ENCODE results near the gene SNED1. TPM values are rescaled to one million over a fixed set of nuclear protein-coding genes. Genes with fewer than 3 reads are reported as not detected.

Gene SNED1
- total and polyA plus RNA-seq, 7 donors, result 0.69 to 37.1 (median 8.3) TPM

DNA sequence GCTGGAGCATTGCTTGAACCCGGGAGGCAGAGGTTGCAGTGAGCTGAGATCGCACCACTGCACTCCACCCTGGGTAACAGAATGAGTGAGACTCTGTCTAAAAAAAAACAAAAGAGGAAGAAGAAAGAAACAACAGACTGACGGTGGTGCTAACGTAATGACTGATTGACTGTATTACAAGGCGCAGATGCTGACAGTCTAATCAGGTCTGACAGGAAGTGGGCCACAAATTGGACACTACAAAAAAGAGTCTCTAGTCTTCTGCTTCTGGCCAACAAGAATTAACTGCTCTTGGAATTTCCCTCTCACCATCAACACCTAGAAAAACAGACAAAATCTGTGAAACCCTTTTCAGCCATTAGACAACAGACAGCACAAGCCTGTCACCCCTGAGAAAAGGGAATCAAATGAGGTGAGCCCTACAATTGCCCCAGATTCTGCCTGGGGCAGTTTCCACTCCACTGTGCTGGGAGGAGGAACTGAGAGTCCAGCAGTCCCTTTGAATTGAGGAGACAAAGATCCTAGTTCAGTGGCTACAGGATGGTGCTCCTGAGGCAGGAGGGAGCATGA, 43.3 kb downstream of the SNED1 start:
- Histone ChIP-seq H3K4me1 (peaks cover 0 to 6% (median 4%) of the 10 kb centered on the region in 4 donors), H3K36me3 (peaks cover 0 to 4% (median 0%) of the 10 kb centered on the region in 4 donors), H3K27me3 (peaks cover 0 to 12% (median 9%) of the 10 kb centered on the region in 3 donors), H3K9me3 (peaks cover 0 to 5% (median 0%) of the 10 kb centered on the region in 4 donors), H3K4me3 (no peak overlapping the region), H3K27ac (no peak overlapping the region)
- TF ChIP-seq POLR2A (IDR thresholded peaks at IDR 0.05), result no peak
- no peak for TF ChIP-seq POLR2AphosphoS5 (IDR thresholded peaks at IDR 0.05)
- TF ChIP-seq, protein P1, sequence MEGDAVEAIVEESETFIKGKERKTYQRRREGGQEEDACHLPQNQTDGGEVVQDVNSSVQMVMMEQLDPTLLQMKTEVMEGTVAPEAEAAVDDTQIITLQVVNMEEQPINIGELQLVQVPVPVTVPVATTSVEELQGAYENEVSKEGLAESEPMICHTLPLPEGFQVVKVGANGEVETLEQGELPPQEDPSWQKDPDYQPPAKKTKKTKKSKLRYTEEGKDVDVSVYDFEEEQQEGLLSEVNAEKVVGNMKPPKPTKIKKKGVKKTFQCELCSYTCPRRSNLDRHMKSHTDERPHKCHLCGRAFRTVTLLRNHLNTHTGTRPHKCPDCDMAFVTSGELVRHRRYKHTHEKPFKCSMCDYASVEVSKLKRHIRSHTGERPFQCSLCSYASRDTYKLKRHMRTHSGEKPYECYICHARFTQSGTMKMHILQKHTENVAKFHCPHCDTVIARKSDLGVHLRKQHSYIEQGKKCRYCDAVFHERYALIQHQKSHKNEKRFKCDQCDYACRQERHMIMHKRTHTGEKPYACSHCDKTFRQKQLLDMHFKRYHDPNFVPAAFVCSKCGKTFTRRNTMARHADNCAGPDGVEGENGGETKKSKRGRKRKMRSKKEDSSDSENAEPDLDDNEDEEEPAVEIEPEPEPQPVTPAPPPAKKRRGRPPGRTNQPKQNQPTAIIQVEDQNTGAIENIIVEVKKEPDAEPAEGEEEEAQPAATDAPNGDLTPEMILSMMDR (IDR thresholded peaks at IDR 0.05), result no peak
- no peak for TF ChIP-seq EP300 (IDR thresholded peaks at IDR 0.05)
- intact Hi-C loops (cut with DNase I), result no loop called here
- DNase-seq, result no peak
- 54 to 71% methylated on average over 5 of the region's 5 CpGs for WGBS, 2 donors

DNA sequence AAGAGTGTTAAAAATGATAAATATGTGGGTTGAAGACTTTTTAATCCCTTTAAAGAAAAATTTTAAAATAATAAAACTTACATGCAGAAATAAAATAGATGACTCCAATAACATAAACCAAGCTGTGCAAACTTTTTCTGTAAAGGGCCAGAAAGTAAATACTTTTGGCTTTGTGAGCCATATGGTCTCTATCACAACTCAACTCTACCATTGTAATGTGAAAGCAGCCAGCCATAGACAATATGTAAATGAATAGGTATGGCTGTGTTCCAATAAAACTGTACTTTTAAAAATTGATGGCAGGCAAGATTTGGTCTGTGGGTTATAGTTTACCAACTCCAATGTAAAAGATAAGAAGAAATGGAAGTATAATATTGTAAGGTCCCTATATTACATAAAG, 45.2 kb downstream of the SNED1 start:
- TF ChIP-seq, protein P1 (IDR thresholded peaks at IDR 0.05), result no peak
- TF ChIP-seq POLR2A (IDR thresholded peaks at IDR 0.05) (no peak), POLR2AphosphoS5 (IDR thresholded peaks at IDR 0.05) (no peak), EP300 (IDR thresholded peaks at IDR 0.05) (no peak)
- H3K36me3 ChIP-seq, result peaks cover 0 to 1% (median 0%) of the 10 kb centered on the region in 4 donors
- no peak overlapping the region for H3K4me3 ChIP-seq
- no peak for DNase-seq
- intact Hi-C loops (cut with DNase I), result no loop called here
- H3K4me1 ChIP-seq, result no peaks in the 10 kb centered on the region
- H3K27me3 ChIP-seq, result no peaks in the 10 kb centered on the region
- peaks cover 0 to 5% (median 0%) of the 10 kb centered on the region in 4 donors for H3K9me3 ChIP-seq
- no peak overlapping the region for H3K27ac ChIP-seq

DNA sequence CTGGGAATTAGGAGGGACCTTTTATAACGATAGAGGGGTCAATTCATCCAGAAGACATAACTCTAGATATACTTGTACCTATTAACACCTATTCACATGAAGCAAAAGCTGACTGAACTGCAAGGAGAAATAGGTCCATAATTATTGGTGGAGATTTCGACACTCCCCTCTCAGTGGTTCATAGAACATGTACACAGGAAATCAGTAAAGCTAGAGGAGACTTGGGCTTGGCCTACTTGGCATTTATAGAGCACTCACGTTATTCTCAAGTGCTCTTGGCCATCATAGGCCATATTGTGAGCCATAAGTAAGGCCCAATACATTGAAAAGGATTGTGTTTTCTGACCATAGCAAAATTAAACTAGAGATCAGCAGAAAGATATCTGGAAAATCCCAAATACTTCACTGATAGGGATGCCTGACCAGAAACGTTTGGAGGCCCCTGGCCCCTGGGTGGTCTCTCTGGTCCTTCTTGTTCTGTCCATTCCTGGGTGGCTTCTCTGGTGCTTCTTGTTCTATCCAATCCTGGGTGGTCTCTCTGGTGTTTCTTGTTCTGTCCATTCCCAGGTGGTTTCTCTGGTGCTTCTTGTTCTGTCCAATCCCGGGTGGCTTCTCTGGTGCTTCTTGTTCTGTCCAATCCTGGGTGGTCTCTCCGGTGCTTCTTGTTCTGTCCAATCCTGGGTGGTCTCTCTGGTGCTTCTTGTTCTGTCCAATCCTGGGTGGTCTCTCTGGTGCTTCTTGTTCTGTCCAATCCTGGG, 49.0 kb downstream of the SNED1 start:
- Histone ChIP-seq H3K4me3 (no peak overlapping the region), H3K9me3 (peaks cover 0 to 5% (median 0%) of the 10 kb centered on the region in 4 donors), H3K27me3 (peaks cover 0 to 4% (median 0%) of the 10 kb centered on the region in 3 donors), H3K27ac (no peak overlapping the region), H3K4me1 (no peaks in the 10 kb centered on the region), H3K36me3 (no peaks in the 10 kb centered on the region)
- intact Hi-C loops (cut with DNase I), result no loop called here
- no peak for TF ChIP-seq POLR2AphosphoS5 (IDR thresholded peaks at IDR 0.05)
- TF ChIP-seq POLR2A (IDR thresholded peaks at IDR 0.05), result no peak
- TF ChIP-seq EP300 (IDR thresholded peaks at IDR 0.05), result no peak
- TF ChIP-seq, protein P1 (IDR thresholded peaks at IDR 0.05), result no peak
- DNase-seq, result no peak
- WGBS, 2 donors, result 73 to 78% methylated on average over 6 of the region's 6 CpGs

DNA sequence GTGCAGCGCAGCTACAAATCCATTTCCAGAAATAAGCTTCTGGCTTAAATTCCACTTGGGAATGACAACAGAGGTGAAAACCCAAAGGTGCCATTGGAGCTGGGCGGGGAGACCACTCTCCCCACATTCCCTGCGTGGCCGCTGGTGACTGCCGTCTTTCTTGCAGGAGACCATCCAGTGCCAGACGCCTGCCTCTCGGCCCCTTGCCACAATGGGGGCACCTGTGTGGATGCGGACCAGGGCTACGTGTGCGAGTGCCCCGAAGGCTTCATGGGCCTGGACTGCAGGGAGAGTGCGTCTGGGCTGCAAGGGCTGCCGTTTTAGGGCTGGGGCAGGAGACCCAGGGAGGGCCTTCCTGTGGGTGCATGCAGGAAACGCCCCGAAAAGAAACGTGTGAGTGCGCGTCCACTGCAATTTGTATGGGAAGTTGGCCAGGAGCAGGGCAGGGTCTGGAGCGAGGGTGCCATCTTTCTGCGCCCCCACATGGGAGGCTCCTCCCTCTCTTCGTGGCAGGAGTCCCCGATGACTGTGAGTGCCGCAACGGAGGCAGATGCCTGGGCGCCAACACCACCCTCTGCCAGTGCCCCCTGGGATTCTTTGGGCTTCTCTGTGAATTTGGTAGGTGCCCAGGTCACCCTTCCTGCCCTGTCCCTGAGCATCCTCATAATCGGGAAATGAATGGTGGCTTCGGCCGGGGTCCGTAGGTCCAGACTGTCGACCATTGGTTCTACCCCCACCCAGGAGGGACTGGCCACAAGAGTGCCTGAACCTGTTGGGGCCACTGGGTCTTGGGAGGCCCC, 49.9 kb downstream of the SNED1 start:
- Histone ChIP-seq H3K36me3 (no peaks in the 10 kb centered on the region), H3K27me3 (peaks cover 0 to 4% (median 0%) of the 10 kb centered on the region in 3 donors), H3K4me3 (no peak overlapping the region), H3K27ac (no peak overlapping the region), H3K9me3 (peaks cover 0 to 5% (median 0%) of the 10 kb centered on the region in 4 donors), H3K4me1 (no peaks in the 10 kb centered on the region)
- intact Hi-C loops (cut with DNase I), result no loop called here
- WGBS, 2 donors, result 93 to 95% methylated on average over 30 of the region's 30 CpGs
- TF ChIP-seq POLR2A (IDR thresholded peaks at IDR 0.05) (no peak), POLR2AphosphoS5 (IDR thresholded peaks at IDR 0.05) (no peak), EP300 (IDR thresholded peaks at IDR 0.05) (no peak)
- TF ChIP-seq, protein P1 (IDR thresholded peaks at IDR 0.05), result no peak
- peak; percentile 58 for DNase-seq

All from sigmoid colon (tissue), 7 donors.